Brain pericyte (primary cell): ENCODE measurements around the gene ZNF319.

Experiments used
- DNase-seq: peaks from one replicate; pipeline ENCODE4 v3.0.0-alpha.2; 2012; ENCODE audit warnings: low read depth, low spot score

Gene ZNF319

DNA sequence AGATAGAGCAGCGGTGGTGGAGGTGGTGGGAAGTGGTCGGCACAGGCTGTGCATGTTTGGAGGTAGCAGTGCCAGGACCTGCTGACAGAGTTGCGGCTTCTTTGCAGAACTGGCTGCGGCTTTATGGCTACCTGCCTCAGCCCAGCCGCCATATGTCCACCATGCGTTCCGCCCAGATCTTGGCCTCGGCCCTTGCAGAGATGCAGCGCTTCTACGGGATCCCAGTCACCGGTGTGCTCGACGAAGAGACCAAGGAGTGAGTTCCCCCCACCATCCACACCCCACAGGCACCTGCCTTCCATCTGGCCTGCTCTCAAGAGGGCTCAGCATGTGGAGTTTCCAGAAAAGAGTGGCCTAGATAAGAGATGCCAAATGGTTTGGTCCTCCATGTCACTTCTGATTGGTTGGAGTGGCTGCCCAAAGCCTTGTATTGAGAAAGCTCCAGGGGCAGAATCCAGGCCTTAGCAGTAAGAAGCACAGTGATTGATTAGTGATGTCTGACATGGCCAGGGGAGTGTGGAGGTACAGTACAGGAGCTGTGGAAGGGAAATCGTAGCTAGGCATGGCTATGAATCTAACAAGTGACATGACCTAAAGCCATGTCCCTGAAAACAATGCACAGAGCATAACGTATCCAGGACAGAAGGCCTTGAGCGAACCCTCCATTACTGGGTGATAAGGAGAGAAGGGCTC lies 37.0 kb upstream of the ZNF319 start:
- no peak for DNase-seq

GRCh38 chr16:58036943-58037342 lies 36.5 kb upstream of the ZNF319 start:
- no peak for DNase-seq

- no peak for DNase-seq
Observed at GRCh38 chr16:58035356-58036170, 35.1 kb upstream of the ZNF319 start.

- no peak for DNase-seq
Observed at GRCh38 chr16:58034774-58035173, 34.3 kb upstream of the ZNF319 start.

DNA sequence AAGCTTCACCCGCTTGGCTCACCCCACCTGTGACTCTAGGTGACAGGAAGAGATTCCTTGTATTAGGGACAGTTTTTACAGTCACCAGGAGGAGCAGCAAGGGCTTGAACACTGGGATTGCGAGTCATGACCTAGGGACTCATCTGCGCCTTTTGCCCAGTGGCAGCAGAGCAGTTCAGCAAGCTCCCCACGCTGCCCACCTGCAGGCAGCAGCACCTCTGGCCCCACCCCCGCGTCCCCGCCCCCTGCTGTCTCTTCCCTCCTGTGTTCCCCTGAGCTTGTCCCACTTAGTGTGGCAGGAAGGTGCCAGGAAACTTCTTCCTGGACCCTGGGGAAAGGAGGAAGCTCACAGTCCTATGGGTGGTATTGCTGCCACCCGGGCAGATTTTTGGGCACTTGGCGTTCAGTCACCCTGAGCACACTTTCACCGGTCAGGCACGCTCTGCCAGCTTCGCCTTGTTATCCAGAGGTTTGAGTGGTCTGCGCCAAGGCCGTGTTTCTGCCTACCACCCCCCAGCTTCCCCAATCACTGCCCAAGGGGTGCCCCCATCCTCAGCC lies 33.7 kb upstream of the ZNF319 start:
- no peak for DNase-seq

- no peak for DNase-seq
Observed at GRCh38 chr16:58032710-58033293, 32.3 kb upstream of the ZNF319 start.

DNA sequence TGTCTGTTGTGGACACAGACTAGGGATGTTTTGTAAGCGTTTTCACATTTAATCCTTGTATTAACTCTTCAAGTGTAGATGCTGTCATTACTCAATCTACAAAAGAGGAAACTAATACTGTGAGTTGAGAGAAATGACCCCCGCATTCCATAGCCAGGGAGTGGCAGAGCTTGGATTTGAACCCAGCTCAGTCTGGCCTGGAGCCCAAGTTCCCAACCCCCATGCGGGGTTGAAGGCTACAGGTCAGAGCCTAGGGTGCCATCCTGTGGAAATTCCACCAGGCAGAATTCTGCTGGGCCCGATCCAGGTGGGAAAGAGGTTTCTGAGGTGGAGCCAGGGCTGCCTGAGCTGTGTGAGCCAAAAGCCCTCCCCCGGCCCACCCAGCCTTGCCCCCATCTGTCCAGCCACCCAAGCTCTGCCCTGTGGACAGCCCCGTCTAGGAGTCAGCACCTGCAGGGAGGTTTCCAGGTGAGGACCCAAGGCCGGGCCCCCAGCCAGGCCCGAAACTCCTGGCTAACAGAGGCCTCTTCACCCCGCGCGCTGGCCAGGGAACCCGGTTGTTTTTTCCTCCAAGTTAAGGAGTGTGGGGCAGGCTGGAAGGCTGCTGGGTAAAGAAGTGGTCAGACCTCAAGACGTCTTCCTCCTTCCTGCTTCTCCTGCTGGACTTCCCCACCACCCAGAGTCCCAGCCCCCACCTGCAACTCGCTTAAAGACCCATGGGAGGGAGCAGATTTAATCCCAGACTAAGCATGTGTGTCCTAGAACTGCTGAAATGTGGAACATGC lies 30.7 kb upstream of the ZNF319 start:
- no peak for DNase-seq

DNA sequence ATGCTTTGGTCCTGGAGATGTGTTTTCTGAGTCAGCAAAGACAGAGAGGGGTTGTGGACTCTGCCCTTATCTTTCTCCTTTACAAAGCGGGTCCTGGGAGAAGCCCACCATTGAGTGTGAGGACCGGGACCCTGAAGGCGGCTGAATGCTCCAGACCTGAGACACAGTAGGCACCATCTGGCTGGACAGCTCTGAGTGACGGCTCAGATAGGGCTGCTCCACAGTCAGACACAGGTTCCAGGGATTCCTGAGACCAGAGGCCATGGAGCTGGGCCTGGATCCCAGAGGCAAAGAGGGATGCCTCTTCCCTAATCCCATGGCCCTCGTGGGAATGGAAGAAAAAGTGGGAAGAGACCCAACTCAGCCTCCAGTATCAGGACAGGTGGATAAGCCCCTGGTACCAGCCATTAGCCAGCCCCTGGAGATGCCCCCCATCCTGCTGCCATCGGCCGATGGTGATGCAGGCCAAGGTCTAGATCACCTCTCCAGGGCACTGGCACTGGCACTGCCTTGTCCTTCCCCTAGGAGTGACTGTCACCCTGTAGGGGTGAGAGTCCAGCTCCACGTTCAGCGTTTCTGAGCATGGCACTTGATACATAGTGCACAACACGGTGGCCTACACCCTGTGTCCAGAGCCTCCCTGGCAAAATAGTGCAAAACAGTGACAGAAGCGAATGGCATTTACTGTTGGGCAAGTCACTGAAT lies 29.8 kb upstream of the ZNF319 start:
- DNase-seq = no peak

DNA sequence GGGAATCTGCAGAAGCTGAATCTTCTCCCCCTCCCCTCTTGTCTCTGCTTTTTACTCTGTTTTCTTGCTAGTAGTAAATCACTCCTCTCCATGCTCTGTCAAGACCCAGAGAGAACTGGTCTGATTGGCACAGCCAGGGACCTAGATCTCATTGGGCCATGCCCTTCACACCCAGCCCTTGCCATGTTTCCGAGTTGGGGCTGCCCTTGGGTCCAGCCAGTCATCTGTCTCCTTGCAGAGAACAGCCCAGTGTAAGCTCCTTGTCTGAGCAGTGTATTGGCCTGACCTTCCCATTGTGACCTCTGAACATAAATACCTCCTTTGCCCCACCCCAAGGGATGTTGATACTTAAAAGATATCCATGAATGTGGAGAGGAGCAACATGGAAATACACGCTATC lies 28.9 kb upstream of the ZNF319 start:
- DNase-seq = no peak

- no peak for DNase-seq
Observed at GRCh38 chr16:58028541-58029070, 28.1 kb upstream of the ZNF319 start.

DNA sequence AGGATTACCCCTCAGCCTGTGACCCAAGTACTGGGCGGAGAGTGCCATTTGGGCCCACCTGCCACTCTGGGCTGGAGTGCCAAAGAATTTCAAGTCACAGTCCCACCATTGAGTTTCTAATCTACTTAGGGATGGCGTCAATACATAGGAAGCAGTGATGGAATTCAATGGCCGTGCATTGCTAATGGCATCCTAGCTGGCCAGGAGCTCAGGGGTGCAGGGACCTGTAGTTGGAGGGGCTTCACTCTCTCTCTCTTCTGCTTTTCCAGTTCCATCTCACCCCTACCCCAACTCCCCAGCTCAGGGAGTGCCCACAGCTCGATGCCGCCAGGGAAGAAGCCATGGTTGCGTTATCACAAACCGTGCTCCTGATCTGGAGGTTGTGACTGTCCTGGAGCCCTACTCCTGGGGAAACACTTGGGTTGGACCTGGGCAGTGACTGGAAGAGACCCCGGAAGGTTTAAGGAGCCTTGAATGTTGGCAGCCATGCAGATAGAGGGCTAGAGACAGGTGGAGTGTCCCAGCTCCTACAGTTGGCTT lies 27.5 kb upstream of the ZNF319 start:
- no peak for DNase-seq

DNA sequence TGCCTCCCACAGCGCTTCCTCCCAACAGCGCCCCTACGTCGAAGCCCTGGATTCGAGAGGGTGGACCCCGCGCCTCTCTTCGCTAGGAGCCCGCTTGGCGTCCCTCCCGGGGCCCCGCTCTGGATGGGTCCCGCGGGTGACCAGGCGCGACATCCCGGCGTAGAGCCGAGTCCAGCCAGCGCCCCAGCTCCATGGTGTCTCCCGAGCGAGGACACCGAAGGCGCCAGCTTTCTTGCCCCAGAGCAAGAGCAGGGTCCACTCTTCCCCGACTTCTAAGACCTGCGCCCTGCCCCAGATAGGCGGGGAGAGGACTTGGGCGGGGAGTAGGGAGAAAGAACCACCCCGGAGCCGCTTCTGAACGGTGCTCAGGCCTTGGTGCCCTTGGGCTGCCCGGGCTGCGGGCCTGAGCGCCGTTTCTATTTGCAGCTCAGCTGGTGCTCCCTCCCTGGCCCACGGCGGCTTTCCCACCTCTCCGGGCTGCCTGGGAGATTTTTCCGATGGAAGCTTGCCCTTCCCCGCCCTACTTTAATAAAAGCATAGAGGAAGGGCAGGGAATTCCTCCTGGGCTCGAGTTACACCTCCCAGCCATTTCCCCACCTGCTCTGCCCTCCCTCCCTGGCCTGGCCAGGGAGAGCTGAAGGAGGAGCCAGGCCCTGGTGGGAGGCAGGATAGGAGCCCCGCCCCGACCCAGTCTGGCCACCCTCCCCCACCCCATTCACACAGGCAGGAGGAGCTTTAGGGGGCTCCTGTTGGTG lies 26.9 kb upstream of the ZNF319 start:
- DNase-seq = no peak

DNA sequence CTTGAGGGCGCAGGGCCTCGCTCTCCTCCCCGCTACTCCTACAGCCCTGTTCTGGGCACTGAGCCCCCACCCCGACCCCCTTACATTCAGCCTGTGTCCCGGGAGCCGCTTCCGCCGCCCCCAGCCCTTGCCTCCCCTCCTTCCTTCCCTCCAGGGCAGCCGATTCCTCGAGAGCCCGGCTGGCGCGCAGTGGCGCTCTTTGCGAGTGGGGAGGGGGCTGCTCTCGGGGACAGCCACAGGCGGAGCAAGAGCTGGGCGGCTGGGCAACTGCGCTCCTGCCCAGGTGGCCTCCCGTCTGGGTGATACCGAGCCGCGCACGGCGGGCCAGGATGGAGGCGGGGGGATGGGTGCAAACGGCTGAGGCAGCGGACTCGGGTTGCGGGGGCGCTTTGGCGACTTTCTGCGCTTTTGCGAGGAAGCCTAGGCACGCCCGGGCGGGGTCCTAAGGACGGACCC lies 26.3 kb upstream of the ZNF319 start:
- DNase-seq = no peak

DNA sequence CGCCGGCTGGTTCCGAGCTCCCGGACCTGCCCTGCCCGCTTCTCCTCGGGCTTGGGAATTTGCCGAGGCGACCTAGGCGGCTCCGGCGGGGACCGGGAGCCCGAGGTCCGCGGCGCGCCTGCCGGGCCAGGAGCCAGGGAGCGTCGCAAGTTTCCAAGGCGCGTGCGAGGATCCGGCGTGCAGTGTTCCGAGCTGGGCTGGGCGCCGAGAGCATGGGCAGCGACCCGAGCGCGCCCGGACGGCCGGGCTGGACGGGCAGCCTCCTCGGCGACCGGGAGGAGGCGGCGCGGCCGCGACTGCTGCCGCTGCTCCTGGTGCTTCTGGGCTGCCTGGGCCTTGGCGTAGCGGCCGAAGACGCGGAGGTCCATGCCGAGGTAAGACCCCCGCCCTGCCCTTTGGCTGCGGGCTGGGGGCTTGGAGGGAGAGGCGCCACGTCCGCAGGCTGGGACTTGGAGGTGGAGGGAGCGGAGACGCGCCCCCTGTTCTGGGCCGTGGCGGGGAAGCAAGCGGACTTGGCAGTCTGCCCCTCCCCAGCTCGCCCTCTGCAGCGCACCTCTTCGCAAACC lies 25.8 kb upstream of the ZNF319 start:
- DNase-seq = no peak

DNA sequence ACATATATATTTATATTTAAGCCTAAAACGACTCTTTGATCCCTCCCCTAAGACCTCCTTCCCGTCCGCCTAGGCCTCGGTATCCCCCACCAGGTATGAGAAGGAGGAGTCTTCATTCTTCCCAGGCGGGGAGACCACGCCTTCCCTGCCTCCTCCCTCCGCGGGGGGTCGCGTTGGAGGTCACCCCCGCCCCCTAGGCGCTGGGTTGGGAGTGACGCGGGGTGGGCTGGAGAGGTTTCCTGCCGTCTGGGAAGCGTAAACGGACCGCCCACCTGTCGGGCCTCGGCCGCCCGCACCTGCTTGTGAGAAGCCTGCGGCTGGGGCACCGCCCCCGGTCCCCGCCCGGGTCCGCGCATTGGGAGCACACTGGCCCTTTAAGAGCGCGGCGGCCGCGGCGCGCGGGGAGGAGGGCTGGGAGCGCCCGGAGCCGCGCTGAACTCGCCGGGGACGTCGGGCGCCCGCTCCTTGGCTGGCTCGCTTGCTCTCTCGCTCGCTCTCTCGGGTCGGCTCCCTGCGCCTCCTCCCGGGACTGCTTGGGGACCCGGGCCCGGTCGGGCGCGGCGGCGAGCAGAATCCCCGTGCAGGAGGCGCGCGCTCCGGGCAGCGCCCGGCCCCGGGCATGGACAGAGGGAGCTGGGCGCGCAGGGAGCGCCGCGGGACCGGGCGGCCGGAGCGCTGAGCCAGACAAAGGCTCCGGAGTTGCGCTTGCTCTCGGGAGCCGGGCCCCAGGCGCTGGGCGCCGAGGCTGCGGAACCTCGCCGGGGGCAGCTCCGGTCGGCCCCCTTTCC lies 25.1 kb upstream of the ZNF319 start, which contains the start of gene MMP15:
TSS of gene MMP15 (plus strand) at position 404 of the 788 bp plus-strand sequence. CDS start 597 bp downstream, outside the sequence.
- DNase-seq = no peak

GRCh38 chr16:58024486-58025350 lies 24.2 kb upstream of the ZNF319 start:
- no peak for DNase-seq

- no peak for DNase-seq
Observed at GRCh38 chr16:58022601-58023371, 22.3 kb upstream of the ZNF319 start.
